Measurements from ENCODE around the gene ANKRD34A. TPM values are rescaled to one million over a fixed set of nuclear protein-coding genes. Genes with fewer than 3 reads are reported as not detected.

ANKRD34A gene
- total RNA-seq, 1 experiment from 2014 or later = 1.1 TPM

DNA sequence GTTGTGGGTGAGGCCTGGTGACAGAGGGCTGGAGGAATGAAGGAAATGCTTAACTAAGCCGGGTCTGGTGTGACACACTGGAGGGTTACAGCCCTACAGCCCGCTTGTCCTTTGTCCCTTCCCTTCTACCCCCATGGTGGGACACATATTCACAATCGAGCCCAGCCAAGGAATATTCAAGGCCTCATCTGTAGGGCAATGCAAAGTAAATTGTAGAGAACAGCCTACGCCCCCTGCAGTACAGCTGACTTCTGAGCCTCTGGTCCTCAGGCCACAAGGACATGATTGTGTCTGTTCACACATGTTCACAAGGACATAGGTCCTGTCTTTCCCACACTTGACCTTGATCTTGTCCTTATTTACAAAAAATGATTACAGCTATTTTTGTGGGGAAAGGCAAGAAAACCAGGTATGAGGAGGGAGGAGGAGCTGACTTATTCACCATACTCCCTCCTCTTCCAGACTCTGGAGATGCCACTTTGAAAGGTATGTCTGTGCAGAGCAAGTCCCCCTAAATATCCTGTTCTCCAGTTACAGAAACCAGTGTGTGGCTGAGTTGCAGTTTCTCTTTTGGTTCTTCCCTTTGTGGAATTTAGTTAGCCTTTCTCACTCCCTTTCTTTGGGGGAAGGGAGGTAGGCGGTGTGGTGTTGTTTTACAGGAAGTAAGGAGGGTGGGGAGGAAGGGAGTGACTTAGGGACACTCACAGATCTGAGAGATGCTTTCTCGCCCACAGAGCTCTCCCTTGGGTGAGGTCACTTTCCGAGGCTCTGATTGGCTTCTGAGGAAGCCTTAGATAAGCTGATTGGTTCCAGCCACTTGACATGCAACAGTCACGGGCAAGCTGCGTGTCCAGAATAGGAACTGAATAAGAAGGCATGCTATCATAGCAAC lies 14.7 kb upstream of the ANKRD34A start (continued):
- TF ChIP-seq CBX3 (IDR thresholded peaks at IDR 0.05; ENCODE audit: low read depth) (0 out of 2 replicates have a peak, but pooled peaks have one; percentile 35), CEBPB (IDR thresholded peaks at IDR 0.05; ENCODE audit: low read depth) (no peak), TCF7L2 (IDR thresholded peaks at IDR 0.05; ENCODE audit: borderline replicate concordance, extremely low read depth, insufficient read depth, insufficient read length) (peak; percentile 73), ZNF274 (IDR thresholded peaks at IDR 0.05; ENCODE audit: low read depth, low read length) (no peak), SRF (IDR thresholded peaks at IDR 0.05; ENCODE audit: low read depth) (no peak), ELF1 (IDR thresholded peaks at IDR 0.05; ENCODE audit: borderline replicate concordance, low read depth) (peak; percentile 73; the same call in 1 of the 2 replicates), JUND (IDR thresholded peaks at IDR 0.05) (peak; percentile 75)
- TF ChIP-seq, protein P1, sequence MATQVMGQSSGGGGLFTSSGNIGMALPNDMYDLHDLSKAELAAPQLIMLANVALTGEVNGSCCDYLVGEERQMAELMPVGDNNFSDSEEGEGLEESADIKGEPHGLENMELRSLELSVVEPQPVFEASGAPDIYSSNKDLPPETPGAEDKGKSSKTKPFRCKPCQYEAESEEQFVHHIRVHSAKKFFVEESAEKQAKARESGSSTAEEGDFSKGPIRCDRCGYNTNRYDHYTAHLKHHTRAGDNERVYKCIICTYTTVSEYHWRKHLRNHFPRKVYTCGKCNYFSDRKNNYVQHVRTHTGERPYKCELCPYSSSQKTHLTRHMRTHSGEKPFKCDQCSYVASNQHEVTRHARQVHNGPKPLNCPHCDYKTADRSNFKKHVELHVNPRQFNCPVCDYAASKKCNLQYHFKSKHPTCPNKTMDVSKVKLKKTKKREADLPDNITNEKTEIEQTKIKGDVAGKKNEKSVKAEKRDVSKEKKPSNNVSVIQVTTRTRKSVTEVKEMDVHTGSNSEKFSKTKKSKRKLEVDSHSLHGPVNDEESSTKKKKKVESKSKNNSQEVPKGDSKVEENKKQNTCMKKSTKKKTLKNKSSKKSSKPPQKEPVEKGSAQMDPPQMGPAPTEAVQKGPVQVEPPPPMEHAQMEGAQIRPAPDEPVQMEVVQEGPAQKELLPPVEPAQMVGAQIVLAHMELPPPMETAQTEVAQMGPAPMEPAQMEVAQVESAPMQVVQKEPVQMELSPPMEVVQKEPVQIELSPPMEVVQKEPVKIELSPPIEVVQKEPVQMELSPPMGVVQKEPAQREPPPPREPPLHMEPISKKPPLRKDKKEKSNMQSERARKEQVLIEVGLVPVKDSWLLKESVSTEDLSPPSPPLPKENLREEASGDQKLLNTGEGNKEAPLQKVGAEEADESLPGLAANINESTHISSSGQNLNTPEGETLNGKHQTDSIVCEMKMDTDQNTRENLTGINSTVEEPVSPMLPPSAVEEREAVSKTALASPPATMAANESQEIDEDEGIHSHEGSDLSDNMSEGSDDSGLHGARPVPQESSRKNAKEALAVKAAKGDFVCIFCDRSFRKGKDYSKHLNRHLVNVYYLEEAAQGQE (IDR thresholded peaks at IDR 0.05; ENCODE audit: low read depth) = no peak
- TF ChIP-seq, protein P2, sequence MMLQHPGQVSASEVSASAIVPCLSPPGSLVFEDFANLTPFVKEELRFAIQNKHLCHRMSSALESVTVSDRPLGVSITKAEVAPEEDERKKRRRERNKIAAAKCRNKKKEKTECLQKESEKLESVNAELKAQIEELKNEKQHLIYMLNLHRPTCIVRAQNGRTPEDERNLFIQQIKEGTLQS (IDR thresholded peaks at IDR 0.05) = no peak
- TF ChIP-seq, protein P3, sequence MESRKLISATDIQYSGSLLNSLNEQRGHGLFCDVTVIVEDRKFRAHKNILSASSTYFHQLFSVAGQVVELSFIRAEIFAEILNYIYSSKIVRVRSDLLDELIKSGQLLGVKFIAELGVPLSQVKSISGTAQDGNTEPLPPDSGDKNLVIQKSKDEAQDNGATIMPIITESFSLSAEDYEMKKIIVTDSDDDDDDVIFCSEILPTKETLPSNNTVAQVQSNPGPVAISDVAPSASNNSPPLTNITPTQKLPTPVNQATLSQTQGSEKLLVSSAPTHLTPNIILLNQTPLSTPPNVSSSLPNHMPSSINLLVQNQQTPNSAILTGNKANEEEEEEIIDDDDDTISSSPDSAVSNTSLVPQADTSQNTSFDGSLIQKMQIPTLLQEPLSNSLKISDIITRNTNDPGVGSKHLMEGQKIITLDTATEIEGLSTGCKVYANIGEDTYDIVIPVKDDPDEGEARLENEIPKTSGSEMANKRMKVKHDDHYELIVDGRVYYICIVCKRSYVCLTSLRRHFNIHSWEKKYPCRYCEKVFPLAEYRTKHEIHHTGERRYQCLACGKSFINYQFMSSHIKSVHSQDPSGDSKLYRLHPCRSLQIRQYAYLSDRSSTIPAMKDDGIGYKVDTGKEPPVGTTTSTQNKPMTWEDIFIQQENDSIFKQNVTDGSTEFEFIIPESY (IDR thresholded peaks at IDR 0.05; ENCODE audit: extremely low read depth, insufficient replicate concordance, low read length) = no peak

All from HCT116 (cell line).